GM12865 (cell line): ENCODE results near the gene BNIP2.

Experiments used
- DNase-seq: peaks from one replicate; pipeline ENCODE4 v3.0.0; 2010; ENCODE audit warnings: low read depth
- H3K4me3 ChIP-seq: 2 replicates; pipeline ENCODE4 v1.5.1; 2011; ENCODE audit warnings: mild to moderate bottlenecking, low read depth, low read length, control low read depth
- CTCF ChIP-seq: IDR thresholded peaks from 2 replicates; pipeline ENCODE4 v1.5.1; 2011; ENCODE audit warnings: low read length, control low read depth, low read depth, inconsistent platforms; ENCODE audit not compliant: insufficient read depth; ENCODE audit errors: missing control alignments

Gene BNIP2

GRCh38 chr15:59688782-59689625 is at the start of gene BNIP2:
Gene BNIP2 (minus strand): TSS chr15:59689320. CDS start chr15:59682457, 6,863 bp downstream.
- TF ChIP-seq CTCF, result no peak
- peak; percentile 99 for DNase-seq
- H3K4me3 ChIP-seq, result peak within 1 kb of the TSS; percentile 99

GRCh38 chr15:59738676-59739075 is 49.6 kb upstream of the BNIP2 start:
- H3K4me3 ChIP-seq, result no peak overlapping the region
- no peak for TF ChIP-seq CTCF
- DNase-seq, result no peak

- no peak for DNase-seq
- no peak overlapping the region for H3K4me3 ChIP-seq
- TF ChIP-seq CTCF, result no peak
Measured at GRCh38 chr15:59736181-59736580, 47.1 kb upstream of the BNIP2 start.

- no peak overlapping the region for H3K4me3 ChIP-seq
- TF ChIP-seq CTCF, result no peak
- DNase-seq, result no peak
Measured at GRCh38 chr15:59725151-59725486, 36.0 kb upstream of the BNIP2 start.

- TF ChIP-seq CTCF, result no peak
- DNase-seq, result no peak
- no peak overlapping the region for H3K4me3 ChIP-seq
Measured at GRCh38 chr15:59723687-59724346, 34.7 kb upstream of the BNIP2 start.

GRCh38 chr15:59722476-59722875 is 33.4 kb upstream of the BNIP2 start:
- no peak for TF ChIP-seq CTCF
- H3K4me3 ChIP-seq, result no peak overlapping the region
- no peak for DNase-seq

GRCh38 chr15:59722037-59722436 is 32.9 kb upstream of the BNIP2 start:
- TF ChIP-seq CTCF, result no peak
- no peak overlapping the region for H3K4me3 ChIP-seq
- no peak for DNase-seq
